Measurements from ENCODE around the gene HOPX.

HOPX gene

DNA sequence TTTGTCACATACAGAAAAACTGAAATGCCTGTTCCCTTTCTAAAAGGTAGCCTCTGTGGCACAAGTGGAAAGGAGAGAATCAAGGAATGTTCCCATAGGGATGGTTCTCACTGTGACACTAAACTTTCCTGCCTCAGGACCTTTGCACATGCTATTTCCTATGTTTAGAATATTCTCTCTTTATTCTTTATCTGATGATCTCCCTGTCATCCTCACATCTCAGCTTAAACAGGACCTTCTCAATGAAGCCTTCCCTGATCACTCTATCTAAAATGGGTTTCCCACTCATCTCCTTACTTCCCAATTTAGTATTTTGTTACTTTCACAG lies 32.3 kb downstream of the HOPX start:
- ChIA-PET CTCF (interaction anchor here (0.9 kb wide), 1 partner anchor 28 kb away, joined by 3 read pairs; no protein-coding TSS in a partner anchor), POLR2A (no interaction called here)
- peak; percentile 77 for TF ChIP-seq ZNF623 (tag by site-specific recombination; IDR thresholded peaks at IDR 0.05)
- no peak for TF ChIP-seq ZNF660 (tag by site-specific recombination; IDR thresholded peaks at IDR 0.05)
- Histone ChIP-seq H3K27ac (ENCODE audit: extremely low read depth, low read depth, low read length) (no peak overlapping the region), H3K4me3 (ENCODE audit: low read depth, low read length) (no peak overlapping the region), H3K9me3 (ENCODE audit: control insufficient read depth, insufficient read depth, low read depth, low read length) (no peaks in the 10 kb centered on the region), H3K36me3 (ENCODE audit: control insufficient read depth in 2 of 2, insufficient read depth in 1 of 2, low read length in 2 of 2) (no peaks in the 10 kb centered on the region), H3K4me1 (ENCODE audit: control insufficient read depth, insufficient read depth, low read length) (peaks cover under 1% of the 10 kb centered on the region; the same call in 1 of the 2 replicates)

DNA sequence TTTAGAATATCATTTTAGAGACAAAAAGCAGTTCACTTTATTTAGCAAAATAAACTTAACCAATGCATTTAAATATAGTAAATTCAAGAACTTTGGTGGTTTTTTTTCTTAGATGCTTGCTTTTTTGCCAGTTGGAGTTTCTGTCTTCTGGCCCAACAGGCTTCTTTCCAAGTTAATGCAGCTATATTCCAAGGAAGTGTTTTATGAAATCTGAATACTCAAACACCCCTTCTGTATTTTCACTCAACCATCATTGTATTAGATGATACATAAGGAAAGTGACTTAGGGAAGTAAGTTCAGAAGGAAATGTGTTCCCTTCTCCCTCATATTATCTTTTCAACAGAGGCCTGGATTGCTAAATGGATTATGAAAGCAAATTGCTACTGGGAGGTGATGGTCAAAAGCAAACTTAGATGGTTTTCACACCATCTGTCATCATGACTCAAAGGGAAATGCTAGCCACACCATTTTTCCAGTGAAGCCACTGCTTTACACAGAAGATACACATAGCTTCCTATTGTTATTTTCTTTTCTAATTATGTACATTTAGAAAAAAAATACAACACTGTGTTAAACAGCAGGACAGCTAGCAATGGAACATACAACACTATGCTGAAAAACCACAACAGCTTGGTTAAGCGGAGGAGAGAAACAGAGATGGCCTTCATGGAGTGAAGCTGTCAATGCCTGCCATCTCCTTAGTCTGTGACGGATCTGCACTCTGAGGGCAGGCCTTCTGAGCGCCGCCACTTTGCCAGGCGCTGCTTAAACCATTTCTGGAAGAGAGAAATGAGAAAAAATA lies 32.9 kb downstream of the HOPX start:
- no peak overlapping the region for H3K4me3 ChIP-seq (ENCODE audit: low read depth, low read length)
- CTCF ChIA-PET: interaction anchor here (0.6 to 0.9 kb wide), 2 partner anchors 10 to 27 kb away, joined by 3 read pairs; no protein-coding TSS in a partner anchor
- H3K9me3 ChIP-seq (ENCODE audit: control insufficient read depth, insufficient read depth, low read depth, low read length): no peaks in the 10 kb centered on the region
- H3K36me3 ChIP-seq (ENCODE audit: control insufficient read depth in 2 of 2, insufficient read depth in 1 of 2, low read length in 2 of 2): no peaks in the 10 kb centered on the region
- POLR2A ChIA-PET: no interaction called here
- TF ChIP-seq ZSCAN16 (tag by site-specific recombination; IDR thresholded peaks at IDR 0.05): no peak
- TF ChIP-seq, protein P1, sequence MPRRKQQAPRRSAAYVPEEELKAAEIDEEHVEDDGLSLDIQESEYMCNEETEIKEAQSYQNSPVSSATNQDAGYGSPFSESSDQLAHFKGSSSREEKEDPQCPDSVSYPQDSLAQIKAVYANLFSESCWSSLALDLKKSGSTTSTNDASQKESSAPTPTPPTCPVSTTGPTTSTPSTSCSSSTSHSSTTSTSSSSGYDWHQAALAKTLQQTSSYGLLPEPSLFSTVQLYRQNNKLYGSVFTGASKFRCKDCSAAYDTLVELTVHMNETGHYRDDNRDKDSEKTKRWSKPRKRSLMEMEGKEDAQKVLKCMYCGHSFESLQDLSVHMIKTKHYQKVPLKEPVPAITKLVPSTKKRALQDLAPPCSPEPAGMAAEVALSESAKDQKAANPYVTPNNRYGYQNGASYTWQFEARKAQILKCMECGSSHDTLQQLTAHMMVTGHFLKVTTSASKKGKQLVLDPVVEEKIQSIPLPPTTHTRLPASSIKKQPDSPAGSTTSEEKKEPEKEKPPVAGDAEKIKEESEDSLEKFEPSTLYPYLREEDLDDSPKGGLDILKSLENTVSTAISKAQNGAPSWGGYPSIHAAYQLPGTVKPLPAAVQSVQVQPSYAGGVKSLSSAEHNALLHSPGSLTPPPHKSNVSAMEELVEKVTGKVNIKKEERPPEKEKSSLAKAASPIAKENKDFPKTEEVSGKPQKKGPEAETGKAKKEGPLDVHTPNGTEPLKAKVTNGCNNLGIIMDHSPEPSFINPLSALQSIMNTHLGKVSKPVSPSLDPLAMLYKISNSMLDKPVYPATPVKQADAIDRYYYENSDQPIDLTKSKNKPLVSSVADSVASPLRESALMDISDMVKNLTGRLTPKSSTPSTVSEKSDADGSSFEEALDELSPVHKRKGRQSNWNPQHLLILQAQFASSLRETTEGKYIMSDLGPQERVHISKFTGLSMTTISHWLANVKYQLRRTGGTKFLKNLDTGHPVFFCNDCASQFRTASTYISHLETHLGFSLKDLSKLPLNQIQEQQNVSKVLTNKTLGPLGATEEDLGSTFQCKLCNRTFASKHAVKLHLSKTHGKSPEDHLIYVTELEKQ (tag by site-specific recombination; IDR thresholded peaks at IDR 0.05; ENCODE audit: borderline replicate concordance): no peak
- TF ChIP-seq ZNF521 (tag by site-specific recombination; IDR thresholded peaks at IDR 0.05): no peak
- TF ChIP-seq ZNF24 (tag by site-specific recombination; IDR thresholded peaks at IDR 0.05): no peak
- no peak for TF ChIP-seq KLF1 (tag by site-specific recombination; IDR thresholded peaks at IDR 0.05)
- TF ChIP-seq FEZF1 (tag by site-specific recombination; IDR thresholded peaks at IDR 0.05): no peak
- no peak overlapping the region for H3K27ac ChIP-seq (ENCODE audit: extremely low read depth, low read depth, low read length)
- no peaks in the 10 kb centered on the region for H3K4me1 ChIP-seq (ENCODE audit: control insufficient read depth, insufficient read depth, low read length)

DNA sequence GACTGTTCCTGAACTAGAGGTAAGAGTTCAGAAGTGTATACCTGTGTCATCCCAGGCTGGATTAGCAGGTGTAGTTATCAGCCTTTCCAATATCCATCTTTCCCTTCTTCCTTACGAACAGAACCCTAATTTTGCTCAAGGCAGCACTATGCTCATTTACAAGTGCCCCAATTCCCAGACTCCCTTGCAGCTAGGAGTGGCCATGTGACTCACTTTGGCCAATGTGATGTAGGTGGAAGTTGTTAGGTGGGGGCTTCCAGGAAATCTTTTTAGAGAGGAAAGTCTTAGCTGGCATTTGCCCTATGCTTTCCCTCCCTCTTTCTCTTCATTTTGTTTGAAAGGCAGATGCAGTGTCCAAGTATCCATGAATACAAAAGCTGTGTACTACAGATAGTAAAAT lies 34.8 kb downstream of the HOPX start:
- ChIA-PET POLR2A (no interaction called here), CTCF (interaction anchor here (0.7 kb wide), 1 partner anchor 673 kb away, joined by 3 read pairs; no protein-coding TSS in a partner anchor)
- H3K4me3 ChIP-seq (ENCODE audit: low read depth, low read length): no peak overlapping the region
- no peaks in the 10 kb centered on the region for H3K9me3 ChIP-seq (ENCODE audit: control insufficient read depth, insufficient read depth, low read depth, low read length)
- H3K27ac ChIP-seq (ENCODE audit: extremely low read depth, low read depth, low read length): no peak overlapping the region
- H3K36me3 ChIP-seq (ENCODE audit: control insufficient read depth in 2 of 2, insufficient read depth in 1 of 2, low read length in 2 of 2): no peaks in the 10 kb centered on the region
- H3K4me1 ChIP-seq (ENCODE audit: control insufficient read depth, insufficient read depth, low read length): no peaks in the 10 kb centered on the region
- TF ChIP-seq ZNF777 (tag by site-specific recombination; IDR thresholded peaks at IDR 0.05; ENCODE audit: borderline replicate concordance) (no peak), ZNF585B (tag by site-specific recombination; IDR thresholded peaks at IDR 0.05) (no peak), GLI4 (tag by site-specific recombination; IDR thresholded peaks at IDR 0.05) (no peak), ZNF248 (tag by site-specific recombination; IDR thresholded peaks at IDR 0.05) (no peak), ZSCAN30 (tag by site-specific recombination; IDR thresholded peaks at IDR 0.05) (no peak), ZNF514 (tag by site-specific recombination; IDR thresholded peaks at IDR 0.05) (no peak), ZNF266 (tag by site-specific recombination; IDR thresholded peaks at IDR 0.05; ENCODE audit: low read depth) (no peak), ZNF37A (tag by site-specific recombination; IDR thresholded peaks at IDR 0.05) (no peak), ZNF155 (tag by site-specific recombination; IDR thresholded peaks at IDR 0.05) (no peak)
- TF ChIP-seq, protein P2, sequence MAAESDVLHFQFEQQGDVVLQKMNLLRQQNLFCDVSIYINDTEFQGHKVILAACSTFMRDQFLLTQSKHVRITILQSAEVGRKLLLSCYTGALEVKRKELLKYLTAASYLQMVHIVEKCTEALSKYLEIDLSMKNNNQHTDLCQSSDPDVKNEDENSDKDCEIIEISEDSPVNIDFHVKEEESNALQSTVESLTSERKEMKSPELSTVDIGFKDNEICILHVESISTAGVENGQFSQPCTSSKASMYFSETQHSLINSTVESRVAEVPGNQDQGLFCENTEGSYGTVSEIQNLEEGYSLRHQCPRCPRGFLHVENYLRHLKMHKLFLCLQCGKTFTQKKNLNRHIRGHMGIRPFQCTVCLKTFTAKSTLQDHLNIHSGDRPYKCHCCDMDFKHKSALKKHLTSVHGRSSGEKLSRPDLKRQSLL (tag by site-specific recombination; IDR thresholded peaks at IDR 0.05): no peak
- TF ChIP-seq, protein P3, sequence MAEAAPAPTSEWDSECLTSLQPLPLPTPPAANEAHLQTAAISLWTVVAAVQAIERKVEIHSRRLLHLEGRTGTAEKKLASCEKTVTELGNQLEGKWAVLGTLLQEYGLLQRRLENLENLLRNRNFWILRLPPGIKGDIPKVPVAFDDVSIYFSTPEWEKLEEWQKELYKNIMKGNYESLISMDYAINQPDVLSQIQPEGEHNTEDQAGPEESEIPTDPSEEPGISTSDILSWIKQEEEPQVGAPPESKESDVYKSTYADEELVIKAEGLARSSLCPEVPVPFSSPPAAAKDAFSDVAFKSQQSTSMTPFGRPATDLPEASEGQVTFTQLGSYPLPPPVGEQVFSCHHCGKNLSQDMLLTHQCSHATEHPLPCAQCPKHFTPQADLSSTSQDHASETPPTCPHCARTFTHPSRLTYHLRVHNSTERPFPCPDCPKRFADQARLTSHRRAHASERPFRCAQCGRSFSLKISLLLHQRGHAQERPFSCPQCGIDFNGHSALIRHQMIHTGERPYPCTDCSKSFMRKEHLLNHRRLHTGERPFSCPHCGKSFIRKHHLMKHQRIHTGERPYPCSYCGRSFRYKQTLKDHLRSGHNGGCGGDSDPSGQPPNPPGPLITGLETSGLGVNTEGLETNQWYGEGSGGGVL (tag by site-specific recombination; IDR thresholded peaks at IDR 0.05): no peak
- TF ChIP-seq, protein P4, sequence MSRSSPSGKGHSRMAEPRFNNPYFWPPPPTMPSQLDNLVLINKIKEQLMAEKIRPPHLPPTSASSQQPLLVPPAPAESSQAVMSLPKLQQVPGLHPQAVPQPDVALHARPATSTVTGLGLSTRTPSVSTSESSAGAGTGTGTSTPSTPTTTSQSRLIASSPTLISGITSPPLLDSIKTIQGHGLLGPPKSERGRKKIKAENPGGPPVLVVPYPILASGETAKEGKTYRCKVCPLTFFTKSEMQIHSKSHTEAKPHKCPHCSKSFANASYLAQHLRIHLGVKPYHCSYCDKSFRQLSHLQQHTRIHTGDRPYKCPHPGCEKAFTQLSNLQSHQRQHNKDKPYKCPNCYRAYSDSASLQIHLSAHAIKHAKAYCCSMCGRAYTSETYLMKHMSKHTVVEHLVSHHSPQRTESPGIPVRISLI (tag by site-specific recombination; IDR thresholded peaks at IDR 0.05): no peak
